HG02981 (cell line): ENCODE measurements around the gene ASTE1.
A peak's percentile ranks its signal among the peaks of the same experiment; 100 is the strongest.
"Not testable (repeated sequence)": the region's sequence is repeated elsewhere in the genome, so short reads cannot be mapped to it uniquely, and the experiment has no call there.

ENCODE experiments used
- ATAC-seq: cut with Tn5 transposase; IDR thresholded peaks from one replicate; pipeline ENCODE4 v1.9.1; 2021; ENCODE audit warnings: mild to moderate bottlenecking, moderate library complexity; ENCODE audit not compliant: unreplicated experiment

Gene ASTE1, protein sequence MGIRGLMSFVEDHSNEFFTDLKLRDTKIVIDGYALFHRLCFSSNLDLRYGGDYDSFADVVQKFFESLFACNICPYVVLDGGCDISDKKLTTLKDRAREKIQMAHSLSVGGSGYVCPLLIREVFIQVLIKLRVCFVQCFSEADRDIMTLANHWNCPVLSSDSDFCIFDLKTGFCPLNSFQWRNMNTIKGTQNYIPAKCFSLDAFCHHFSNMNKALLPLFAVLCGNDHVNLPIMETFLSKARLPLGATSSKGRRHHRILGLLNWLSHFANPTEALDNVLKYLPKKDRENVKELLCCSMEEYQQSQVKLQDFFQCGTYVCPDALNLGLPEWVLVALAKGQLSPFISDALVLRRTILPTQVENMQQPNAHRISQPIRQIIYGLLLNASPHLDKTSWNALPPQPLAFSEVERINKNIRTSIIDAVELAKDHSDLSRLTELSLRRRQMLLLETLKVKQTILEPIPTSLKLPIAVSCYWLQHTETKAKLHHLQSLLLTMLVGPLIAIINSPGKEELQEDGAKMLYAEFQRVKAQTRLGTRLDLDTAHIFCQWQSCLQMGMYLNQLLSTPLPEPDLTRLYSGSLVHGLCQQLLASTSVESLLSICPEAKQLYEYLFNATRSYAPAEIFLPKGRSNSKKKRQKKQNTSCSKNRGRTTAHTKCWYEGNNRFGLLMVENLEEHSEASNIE

DNA sequence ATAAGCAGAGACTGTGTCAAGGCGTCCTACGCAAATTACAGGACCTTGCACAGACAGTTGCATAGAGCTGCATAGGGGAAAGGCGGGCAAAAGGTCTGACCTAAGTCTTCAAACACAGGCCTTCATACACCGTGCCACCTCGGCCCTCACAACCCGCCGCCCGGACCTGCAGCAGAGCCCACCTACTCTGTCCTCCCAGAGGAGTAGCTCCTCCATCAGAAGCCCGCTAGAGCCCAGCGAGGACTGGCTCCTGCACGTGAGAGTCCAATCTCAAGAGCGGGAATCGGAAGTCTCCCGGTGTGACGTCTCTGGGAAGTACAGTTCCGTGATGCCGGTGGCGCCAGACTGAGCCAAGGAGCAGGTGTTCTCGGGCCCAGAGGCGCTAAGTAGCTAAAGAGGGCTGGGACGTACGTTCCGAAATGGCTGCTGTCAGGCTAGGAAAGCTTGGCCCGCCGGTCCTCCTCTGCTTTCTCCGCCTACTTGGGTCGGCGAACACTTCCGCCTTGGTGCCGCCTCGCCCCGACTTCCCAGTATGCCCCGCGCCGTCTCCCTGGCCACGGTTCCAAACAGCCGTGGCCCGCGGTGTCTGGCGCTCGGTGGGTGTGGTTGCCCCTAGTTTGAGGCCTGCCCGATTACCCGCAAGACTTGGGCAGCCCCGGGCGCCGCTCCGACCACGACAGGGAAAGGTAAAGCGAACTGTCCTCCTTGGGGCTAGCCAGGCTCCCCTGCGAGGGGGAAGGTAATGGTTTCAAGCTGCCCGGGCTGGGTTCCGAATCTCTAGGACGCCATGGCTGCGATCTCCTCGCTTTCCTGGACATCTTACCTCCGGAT lies at the start of gene ASTE1, which contains the start of gene NEK11:
ASTE1 (minus strand) TSS at position 505 of the 831 bp plus-strand sequence. CDS start 1,519 bp downstream, outside the sequence.
NEK11 (plus strand) TSS at position 557 of the 831 bp plus-strand sequence. CDS start 2,832 bp downstream, outside the sequence.
- peak; percentile 98 for ATAC-seq

DNA sequence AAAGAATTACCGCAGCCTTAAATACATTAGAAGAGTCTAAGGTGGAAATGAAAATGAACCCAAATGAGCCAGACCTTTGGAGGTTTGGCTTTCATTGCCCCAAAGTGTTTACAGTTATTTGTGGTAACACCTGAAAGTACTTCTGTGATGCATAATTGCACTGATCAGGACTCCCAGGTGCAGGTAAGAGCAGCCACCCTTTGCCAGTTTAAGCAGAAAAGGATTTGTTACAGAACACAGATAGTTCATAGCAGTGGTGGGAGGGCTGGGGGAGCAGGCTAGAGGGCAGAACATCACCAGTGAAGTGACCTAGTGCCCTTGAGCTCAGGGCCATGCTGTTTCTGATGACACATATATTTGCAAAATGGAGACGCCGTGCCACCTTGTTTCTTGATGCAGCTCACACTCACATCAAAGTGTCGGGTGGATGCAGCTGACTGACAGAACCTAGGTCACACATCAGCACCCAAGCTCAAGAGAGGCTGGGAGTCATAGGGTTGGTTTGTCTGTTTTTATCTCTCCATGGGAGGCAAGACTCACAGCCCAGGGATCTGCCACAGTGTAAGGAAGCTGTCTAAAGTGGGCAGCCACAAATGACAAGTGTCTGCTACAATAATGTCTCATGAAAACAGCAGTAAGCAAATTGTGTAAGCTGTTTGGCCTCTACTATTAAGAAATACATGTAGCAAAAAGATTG lies 49.2 kb upstream of the ASTE1 start:
- ATAC-seq: peak; percentile 51

DNA sequence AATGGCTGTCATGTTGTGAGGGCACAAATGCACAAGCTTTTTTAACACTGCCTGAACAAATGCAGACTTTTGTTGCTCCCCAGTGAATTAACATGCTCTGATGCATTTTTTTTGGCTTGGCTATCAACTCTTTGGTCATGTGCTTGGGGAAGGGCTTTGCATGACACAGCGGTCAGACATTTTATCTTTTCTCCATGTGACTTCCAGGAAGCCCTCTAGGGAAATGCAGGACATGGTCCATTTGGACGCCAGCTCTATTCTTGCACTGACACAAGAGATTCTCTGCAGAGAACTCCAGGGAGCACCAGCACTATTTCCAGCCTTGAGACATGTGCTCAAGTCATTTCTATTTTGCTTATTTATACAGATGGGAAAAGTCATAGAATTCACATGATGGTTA lies 46.2 kb upstream of the ASTE1 start:
- no peak for ATAC-seq

- ATAC-seq: no peak
Observed at GRCh38 chr3:131072099-131072559, 45.5 kb upstream of the ASTE1 start.

- no peak for ATAC-seq
Observed at GRCh38 chr3:131067983-131068382, 41.4 kb upstream of the ASTE1 start.

- no peak for ATAC-seq
Observed at GRCh38 chr3:131053043-131053859, 26.6 kb upstream of the ASTE1 start.

DNA sequence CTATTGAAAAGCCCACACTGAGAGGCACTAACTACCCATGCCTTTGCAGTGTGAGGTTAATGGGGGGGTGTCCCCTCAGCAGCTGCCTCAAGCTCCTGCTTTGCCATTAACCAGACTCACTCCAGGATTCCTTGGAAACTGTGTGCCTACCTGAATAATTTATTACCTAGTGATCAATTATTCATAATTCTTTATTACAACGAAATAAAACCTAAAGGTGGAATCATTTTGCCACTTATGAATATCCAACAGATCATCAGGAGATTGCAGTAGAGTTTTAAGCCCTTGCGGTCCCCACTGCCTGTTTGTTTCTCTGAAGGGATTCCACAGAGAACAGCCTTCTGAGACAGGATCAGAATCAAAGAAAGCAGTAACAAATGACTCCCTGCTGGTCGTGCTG lies 23.4 kb upstream of the ASTE1 start:
- no peak for ATAC-seq

GRCh38 chr3:131048030-131048429 lies 21.4 kb upstream of the ASTE1 start:
- ATAC-seq: no peak

- ATAC-seq: no peak
Observed at GRCh38 chr3:131047582-131047981, 21.0 kb upstream of the ASTE1 start.

DNA sequence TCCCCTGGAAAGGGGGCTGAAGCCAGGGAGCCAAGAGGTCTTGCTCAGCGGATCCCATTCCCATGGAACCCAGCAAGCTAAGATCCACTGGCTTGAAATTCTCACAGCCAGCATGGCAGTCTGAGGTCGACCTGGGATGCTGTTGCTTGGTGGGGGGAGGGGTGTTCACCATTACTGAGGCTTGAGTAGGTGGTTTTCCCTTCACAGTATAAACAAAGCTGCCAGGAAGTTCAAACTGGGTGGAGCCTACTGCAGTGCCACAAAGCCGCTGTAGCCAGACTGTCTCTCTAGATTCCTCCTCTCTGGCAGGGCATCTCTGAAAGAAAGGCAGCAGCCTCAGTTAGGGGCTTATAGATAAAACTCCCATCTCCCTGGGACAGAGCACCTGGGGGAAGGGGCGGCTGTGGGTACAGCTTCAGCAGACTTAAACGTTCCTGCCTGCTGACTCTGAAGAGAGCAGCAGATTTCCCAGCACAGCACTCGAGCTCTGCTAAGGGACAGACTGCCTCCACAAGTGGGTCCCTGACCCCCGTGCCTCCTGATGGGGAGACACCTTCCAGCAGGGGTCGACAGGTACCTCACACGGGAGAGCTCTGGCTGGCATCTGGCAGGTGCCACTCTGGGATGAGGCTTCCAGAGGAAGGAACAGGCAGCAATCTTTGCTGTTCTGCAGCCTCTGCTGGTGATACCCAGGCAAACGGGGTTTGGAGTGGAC lies 15.8 kb upstream of the ASTE1 start:
- not testable (repeated sequence) for ATAC-seq

GRCh38 chr3:131038326-131038725 lies 11.7 kb upstream of the ASTE1 start:
- ATAC-seq: no peak

DNA sequence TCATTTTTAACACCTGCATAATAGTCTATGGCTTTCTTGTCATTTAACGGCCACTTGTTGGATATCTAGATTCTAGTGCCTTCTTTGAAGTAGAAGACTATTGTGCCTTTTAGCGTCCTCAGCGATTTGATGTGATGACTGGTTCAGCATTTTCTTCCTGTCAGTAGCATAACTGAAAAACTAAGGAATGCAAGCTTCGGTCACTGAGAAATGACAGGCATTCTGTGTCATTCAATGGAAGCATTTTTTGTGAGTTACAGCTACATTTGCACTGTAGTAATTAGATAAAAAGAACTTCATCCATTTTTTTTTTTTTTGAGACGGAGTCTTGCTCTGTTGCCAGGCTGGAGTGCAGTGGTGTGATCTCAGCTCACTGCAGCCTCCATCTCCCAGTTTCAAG lies 10.4 kb upstream of the ASTE1 start:
- ATAC-seq: no peak

GRCh38 chr3:131036200-131036816 lies 9.7 kb upstream of the ASTE1 start:
- no peak for ATAC-seq

GRCh38 chr3:131033480-131034080 lies 7.0 kb upstream of the ASTE1 start:
- peak; percentile 67 for ATAC-seq

DNA sequence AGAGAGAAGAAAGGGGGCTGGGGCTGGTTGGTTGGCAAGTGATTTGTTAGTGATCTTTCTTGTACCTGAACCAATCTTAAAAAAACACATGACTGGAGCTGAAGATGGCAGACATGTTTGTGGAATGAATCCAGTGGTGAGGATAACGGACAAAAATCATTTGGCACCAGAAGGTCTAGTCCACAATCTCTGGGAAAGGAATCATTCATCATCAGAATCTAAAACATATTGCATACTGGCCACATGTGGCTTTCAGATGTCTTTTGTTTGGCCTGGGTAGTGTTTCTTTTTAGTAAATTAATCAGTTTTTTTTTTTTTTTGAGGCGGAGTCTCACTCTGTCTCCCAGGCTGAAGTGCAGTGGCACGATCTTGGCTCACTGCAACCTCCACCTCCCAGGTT lies 5.0 kb upstream of the ASTE1 start:
- no peak for ATAC-seq

GRCh38 chr3:131028844-131029243 lies 2.2 kb upstream of the ASTE1 start:
- ATAC-seq: no peak

GRCh38 chr3:131025539-131025938 lies 1.1 kb downstream of the ASTE1 start:
- ATAC-seq: no peak

DNA sequence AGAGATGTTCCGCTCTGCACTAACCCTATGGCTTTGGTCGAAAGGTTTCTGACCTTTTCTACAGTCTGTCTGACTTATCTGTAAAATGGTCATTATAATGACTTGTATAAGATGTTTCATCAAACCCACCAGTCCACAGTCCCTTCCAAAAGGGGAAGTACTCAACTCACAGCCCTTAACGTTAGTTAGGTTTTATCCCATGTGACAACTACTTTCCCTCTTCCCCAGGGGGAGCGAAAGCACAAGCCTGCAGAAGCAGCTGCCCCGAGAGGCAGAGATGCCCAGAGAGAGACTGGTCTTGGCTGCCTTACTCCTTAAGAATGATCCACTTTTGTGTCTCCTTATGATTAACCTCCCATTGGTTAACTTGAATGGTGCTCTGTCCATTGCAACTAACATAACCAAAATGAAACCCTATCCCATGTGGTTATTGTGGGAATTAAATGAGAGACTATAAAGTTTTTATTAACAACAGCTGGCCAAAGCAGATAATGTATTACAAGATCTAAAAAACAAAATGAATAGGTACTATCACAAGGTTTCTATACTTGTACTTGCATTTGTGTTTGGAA lies 6.4 kb downstream of the ASTE1 start:
- ATAC-seq: peak; percentile 69
